ENCODE results near the gene LASP1. TPM values are rescaled to one million over a fixed set of nuclear protein-coding genes. Genes with fewer than 3 reads are reported as not detected.

Gene LASP1
- total RNA-seq, 1 experiment from 2014 or later = 77.6 TPM

DNA sequence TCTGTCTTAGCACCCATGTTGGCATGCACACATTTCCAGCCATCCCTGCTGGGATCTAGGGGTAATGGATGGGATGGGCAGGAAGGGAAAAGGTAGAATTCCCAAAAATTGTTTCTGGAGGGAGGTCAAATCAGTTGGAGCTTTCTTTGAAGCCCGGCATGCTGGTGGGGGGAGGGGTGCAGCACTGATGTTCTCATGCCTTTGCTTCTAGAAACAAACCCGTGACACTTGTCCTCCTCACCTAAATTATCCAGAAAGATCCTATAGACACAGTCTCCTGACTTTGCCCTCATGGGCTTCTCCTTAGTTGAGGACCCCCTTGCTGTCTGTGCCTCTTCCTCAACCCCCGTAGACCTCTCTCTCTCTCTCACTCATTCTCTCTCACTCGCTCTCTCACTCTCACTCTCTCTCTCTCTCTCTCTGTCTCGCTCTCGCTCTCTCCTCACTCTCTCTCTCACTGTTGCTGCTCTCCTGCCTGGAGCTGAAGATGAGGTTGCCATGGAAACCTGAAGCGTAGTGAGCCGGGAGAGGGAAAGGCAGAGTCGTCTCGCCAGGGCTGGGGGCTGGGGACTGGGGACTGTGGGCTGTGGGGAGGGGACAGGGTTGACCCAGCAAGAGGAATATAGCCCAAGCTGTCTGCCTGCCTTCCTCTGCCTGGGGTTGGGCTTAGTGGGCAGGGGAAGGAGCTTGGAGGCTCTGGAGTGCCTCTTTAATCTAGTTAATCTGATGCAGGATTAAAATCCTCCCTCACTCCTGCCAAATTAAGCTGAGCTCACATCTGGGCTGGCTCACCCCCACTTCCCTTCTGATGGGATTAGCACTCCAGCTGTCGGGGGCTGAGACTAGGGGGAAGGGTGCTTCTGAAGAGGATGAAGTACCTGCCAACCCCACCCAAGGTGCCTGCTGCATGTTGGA is 16.1 kb downstream of the LASP1 start:
- DNase-seq (ENCODE audit: extremely low read depth, low read depth) = no peak

GRCh38 chr17:38886643-38887010 is 16.8 kb downstream of the LASP1 start:
- DNase-seq (ENCODE audit: extremely low read depth, low read depth) = no peak

DNA sequence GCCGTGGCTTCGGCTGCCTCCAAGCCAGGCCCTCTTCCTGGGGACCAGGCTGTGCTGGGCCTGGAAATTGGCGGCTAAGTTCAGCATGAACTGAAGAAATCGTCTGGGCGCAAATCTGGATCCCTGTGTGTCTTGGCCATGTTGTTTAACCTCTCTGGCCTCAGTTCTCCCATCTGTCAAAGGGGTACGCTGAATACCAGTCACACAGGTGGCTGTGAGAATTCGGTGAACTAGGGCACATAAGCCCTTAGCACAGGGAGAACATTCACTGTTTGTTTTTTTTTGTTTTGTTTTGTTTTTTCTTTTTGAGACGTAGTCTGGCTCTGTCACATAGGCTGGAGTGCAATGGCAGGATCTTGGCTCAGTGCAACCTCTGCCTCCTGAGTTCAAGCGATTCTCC is 19.0 kb downstream of the LASP1 start:
- no peak for DNase-seq (ENCODE audit: extremely low read depth, low read depth)

- no peak for DNase-seq (ENCODE audit: extremely low read depth, low read depth)
These were observed 20.0 kb downstream of the LASP1 start for GRCh38 chr17:38889745-38890409.

GRCh38 chr17:38890410-38890746 is 20.5 kb downstream of the LASP1 start:
- no peak for DNase-seq (ENCODE audit: extremely low read depth, low read depth)

GRCh38 chr17:38891441-38891840 is 21.6 kb downstream of the LASP1 start:
- no peak for DNase-seq (ENCODE audit: extremely low read depth, low read depth)

DNA sequence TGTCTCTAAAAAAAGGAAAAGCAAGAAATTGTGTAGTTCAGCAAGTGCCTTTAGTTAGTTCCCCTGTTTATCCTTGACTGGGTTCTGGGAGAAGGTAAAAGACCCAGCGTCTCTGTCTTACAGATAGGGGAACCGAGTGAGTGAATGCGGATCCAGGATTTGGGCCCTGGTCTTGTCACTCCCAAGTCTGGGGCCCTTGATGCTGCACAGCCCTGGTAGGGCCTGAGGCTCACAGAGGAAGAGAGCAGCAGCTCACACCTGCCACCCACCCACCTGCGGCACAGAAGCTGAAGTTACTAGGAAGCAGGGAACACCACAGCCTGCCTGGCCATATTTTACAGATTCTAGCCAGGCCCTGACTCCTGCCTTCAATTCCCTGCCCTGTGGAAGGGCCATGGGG is 22.2 kb downstream of the LASP1 start:
- DNase-seq (ENCODE audit: extremely low read depth, low read depth) = no peak

GRCh38 chr17:38892620-38893019 is 22.8 kb downstream of the LASP1 start:
- DNase-seq (ENCODE audit: extremely low read depth, low read depth) = no peak

DNA sequence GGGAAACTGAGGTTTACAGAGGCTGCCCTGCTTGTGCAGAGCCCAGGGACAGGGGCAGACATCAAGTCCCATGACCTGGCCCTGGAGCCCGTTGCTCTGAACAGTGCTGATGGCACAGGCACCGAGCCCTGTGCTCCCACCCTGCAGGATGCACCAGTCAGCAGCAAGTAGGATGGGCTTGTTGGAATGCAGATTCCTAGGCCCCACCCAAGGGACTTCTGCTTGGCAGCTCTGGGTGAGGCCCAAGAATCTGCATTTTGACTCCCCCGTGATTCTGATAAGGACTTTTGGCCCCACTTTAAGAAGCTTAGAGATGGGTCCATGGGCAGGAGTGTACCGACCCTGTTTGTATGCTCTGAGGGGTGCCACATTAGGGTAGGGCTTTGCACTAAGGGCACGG is 23.3 kb downstream of the LASP1 start:
- DNase-seq (ENCODE audit: extremely low read depth, low read depth) = no peak

DNA sequence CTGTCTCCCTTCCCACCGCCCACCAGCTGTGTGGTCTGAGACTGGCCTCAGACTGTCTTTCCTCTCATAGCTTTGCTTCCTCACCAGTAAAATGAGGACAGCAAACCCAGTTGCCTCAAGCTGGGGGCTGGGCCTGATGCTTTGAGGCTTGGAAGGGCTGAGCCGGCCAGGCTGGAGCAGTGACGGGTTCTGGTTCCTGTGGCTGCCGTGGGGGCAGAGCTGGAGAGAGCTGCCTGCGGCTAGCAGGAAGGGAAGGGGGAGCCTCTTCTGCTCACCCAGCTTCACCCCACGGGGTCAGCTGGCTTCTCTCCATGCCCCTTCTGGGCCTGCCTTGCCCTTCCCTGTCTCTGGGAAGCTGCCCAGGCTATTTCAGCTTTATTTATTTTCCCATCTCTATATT is 23.7 kb downstream of the LASP1 start:
- DNase-seq (ENCODE audit: extremely low read depth, low read depth) = no peak

DNA sequence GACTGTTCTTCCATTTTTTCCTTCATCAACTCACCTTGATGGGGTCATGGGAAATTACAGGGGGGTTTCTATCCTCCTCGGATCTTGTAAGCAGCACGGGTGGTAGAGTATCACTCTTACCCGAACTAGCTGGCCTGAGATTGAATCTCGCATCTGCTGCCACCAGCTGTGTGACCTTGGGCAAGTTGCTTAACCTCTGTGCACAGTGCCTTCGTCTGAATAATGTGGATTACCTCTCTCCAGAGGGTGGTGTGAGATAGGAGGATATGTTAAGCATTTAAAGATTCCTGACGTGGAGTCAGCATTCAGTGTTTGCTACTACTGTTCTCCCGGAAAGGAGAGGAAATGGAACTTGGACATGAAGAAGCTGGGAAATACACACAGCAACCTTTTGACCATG is 24.4 kb downstream of the LASP1 start:
- no peak for DNase-seq (ENCODE audit: extremely low read depth, low read depth)

DNA sequence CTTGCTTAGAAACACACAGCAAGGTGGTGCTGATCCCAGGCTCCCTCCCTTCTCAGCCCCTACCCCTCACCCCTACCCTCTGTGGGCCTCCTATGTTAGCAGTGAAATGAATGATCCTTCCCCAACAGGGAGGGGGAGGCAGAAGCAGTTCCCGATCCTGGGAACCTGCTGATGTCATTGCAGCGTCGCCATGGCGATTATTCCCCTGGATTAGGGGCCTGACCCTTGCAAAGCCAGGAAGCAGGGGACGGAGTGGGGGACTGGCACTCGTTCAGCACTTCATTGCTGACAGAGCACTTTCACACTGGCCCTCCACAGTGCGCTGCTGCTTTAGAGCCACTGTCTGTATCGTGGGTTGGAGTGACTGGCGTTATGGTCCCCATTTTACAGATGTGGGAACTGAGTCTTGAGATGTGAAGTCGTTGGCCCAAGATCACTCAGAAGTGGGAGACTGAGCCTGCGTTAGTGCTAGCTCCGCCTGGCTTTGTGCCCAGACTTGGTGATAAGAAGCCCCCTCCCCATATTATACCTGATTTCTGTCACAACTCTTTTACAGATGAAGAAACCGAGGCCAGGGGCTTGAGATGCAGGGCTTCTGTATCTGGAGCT is 26.6 kb downstream of the LASP1 start:
- DNase-seq (ENCODE audit: extremely low read depth, low read depth) = no peak

GRCh38 chr17:38897176-38897575 is 27.3 kb downstream of the LASP1 start:
- DNase-seq (ENCODE audit: extremely low read depth, low read depth) = no peak

DNA sequence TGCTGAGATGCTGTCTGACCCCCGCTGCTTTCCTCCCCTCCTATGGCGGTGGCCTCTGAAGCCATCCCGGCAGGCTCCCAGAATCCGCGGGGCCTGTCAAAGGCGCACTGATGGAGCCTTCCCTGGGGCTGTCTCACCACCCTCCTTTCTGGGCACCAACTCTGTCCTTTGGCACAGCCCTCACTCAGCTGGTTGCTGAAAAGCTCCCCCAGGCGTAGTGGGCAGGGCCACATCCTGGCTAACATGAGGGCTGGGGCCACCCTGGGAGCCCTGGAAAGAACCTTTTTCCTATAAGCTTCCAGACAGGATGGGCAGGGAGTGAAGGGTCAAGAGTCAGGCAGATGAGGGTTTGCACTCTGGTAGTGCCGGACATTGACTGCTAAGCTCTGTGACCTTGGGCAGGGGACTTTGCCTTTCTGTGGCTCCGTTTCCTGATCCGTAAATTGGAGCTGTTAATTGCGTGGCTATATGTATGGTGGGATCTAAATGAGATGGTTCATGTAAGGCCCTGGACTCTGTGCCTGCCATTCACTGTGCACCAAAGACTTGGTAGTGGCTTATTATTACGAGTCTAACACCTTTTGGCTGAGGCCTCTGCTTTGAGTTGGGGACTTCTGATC is 27.9 kb downstream of the LASP1 start:
- no peak for DNase-seq (ENCODE audit: extremely low read depth, low read depth)

- no peak for DNase-seq (ENCODE audit: extremely low read depth, low read depth)
These were observed 28.4 kb downstream of the LASP1 start for GRCh38 chr17:38898291-38898679.

DNA sequence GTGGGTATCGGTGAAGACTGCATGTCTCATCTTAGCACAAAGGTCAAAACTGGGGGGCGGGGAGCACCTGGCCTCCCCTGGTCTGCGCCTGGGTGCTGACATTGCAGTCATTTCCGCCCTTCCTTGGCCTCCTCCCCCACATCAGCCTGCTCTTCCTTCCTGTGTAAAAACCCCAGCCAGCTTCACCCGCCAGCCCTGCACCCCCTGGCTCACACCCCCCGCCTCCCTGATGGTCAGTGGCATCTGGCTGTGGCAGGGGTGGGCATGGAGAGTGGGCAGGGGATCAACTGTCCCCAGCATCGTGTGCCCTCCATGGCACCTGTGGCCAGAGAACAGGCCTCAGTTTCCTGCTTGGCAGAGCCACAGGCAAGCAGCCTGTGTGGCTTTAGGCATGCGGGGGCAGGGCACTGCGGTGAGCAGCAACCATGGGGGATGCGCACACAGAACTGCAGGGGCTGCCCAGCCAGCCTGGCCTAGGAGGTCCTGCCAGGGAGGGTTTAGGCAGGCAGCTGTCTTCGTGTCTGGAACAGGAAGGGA is 29.0 kb downstream of the LASP1 start:
- no peak for DNase-seq (ENCODE audit: extremely low read depth, low read depth)

DNA sequence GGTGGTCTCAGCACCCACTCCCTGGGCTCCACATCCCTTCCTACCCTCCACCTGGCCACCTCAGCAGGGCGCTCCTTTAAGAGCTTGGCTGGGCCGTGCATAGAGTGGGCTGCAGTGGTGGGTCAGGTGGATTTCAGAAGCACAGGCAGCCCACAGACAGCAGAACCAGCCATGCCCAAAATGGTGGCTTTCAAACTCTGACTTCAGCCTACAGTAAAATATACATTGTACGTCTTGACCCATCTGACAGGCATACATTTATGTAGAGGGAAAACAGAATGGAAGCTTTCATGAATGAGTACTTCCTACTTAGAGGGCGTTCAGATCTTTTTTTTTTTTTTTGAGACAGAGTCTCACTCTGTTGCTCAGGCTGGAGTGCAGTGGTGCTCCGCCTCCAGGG is 29.6 kb downstream of the LASP1 start:
- DNase-seq (ENCODE audit: extremely low read depth, low read depth) = no peak

DNA sequence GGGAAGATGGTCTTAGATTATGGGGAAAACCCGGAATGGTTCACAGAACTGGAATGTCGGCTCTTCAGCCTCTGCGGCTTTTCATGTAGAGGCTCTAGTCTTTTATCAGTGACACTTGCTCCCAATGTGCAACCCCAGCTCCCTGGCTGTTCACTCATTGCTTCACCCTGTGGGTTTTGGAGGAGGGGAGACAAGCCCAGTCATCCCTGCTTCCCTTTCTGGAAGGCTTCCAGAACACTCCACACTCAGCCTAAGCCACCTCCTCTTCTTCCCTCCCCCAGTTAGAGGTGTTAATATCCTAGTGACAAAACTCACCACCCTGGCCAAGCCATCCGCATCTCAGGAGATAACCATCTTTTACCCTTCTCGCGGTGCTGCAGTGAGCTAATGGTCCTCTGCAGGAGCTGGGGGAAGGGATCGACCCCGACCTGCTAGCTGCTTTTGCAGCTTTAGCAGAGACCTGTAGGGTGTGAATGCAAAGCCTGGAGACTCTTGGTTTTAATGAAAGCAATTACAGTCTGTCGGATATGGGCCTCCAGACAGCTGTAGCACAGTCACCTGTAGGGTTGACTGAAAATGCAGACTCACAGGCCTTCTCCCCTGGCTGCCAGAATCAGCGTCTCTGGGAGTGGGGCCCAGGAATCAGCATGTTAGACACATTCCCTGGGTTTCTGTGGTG is 31.3 kb downstream of the LASP1 start:
- no peak for DNase-seq (ENCODE audit: extremely low read depth, low read depth)

DNA sequence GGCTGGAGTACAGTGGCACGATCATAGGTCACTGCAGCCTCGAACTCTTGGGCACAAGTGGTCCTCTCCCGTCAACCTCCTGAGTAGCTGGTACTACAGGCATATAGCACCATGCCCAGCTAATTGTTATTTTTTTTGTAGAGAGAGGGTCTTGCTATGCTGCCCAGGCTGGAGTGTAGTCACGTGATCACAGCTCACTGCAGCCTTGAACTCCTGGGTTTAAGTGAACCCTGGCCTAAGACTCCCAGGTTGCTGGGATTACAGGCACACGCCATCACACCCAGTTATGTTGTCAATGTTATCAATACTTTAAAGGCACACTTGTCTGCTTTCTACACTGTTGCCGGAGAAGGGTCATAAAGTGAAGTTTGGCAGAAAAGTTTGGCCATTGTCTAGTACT is 33.5 kb downstream of the LASP1 start:
- no peak for DNase-seq (ENCODE audit: extremely low read depth, low read depth)

DNA sequence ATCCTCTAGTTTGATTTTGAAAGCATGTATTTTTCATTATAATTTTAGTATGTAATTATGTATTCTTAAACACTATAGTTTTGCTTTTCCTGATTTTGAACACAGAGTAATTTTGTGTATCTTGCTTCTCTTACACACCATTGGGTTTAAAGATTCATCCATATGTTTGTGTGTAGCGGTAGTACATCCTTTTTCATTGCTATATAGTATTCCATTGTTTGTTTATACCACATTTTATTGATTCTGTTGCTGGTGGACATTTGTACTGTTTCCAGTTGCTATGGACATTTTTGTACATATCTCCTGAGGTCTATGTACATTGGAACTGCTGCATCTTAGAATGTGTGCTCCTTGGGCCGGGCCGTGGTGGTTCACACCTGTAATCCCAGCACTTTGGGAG is 35.0 kb downstream of the LASP1 start:
- DNase-seq (ENCODE audit: extremely low read depth, low read depth) = no peak

DNA sequence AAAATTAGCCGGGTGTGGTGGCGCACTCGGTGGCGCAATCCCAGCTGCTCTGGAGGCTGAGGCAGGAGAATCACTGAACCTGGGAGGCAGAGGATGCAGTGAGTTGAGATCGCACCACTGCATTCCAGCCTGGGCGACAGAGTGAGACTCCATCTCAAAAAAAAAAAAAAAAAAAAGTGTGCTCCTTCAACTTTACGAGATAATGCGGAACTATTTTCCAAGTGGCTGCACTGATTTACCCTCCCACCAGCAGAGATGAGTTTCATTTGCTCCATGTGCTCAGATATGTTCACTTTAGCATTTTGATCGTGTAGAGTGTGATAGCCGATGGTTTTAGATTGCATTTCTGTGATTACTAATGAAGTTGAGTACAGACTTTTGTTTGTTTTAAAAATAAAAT is 35.5 kb downstream of the LASP1 start:
- no peak for DNase-seq (ENCODE audit: extremely low read depth, low read depth)
